Activated naive CD4-positive, alpha-beta T cell (primary cell): ENCODE results near the gene HSF2BP.
"Not testable (repeated sequence)": the region's sequence is repeated elsewhere in the genome, so short reads cannot be mapped to it uniquely, and the experiment has no call there.

Experiments used
- DNase-seq, 4 experiments: peaks; one replicate each; lab custom pipeline; 2025; lab: John Stamatoyannopoulos, UW

Gene HSF2BP

DNA sequence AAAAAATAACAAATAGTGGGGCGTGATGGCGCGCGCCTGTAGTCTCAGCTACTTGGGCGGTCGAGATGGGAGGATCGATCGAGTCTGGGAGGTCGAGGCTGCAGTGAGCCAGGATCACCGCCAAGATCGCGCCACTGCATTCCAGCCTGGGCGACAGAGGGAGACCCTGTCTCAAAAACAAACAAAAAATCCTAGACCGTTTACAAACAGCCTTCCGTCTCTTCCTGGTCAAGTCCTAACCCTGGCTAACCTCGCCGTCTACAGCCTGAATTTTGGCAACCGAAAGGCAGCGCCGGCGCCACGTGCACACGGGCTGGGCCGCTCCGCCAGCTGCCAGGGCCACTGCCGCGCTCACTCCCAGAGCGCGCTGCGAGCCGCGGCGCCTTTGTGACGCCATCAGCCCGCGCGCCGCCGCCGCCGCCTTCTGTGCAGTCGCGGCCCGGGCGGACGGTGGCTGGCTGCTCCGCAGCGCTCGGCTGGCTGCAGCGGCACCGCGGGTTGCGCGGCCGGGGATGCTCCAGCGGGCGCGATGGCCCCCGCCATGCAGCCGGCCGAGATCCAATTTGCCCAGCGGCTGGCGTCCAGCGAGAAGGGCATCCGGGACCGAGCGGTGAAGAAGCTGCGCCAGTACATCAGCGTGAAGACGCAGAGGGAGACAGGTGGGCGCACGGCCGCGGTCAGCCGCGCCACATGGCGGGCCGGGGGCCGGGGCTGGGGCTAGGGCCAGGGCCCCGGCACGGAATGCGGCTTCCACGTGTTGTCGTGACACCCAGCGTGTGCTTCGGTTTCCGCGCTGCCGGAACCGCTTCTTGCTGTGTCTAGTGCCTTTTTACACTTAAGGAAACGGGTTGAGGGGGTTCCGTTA is at the start of gene HSF2BP, which contains the start of gene RRP1B:
Gene HSF2BP, minus strand, starts transcription at position 353 of the 865 bp plus-strand sequence. CDS start 1,392 bp downstream, outside the sequence.
Gene RRP1B, plus strand, starts transcription at position 425 of the 865 bp plus-strand sequence. Its CDS starts 105 bp downstream, at position 530.
- peak; percentile 40 to 75 (median 48) for DNase-seq

GRCh38 chr21:43708745-43709381 is 49.6 kb upstream of the HSF2BP start:
- DNase-seq, result no peak

GRCh38 chr21:43707462-43707861 is 48.2 kb upstream of the HSF2BP start:
- DNase-seq, result no peak

GRCh38 chr21:43703035-43703880 is 44.0 kb upstream of the HSF2BP start:
- peak in 2 of 4 experiments; percentile 8 to 14 for DNase-seq

DNA sequence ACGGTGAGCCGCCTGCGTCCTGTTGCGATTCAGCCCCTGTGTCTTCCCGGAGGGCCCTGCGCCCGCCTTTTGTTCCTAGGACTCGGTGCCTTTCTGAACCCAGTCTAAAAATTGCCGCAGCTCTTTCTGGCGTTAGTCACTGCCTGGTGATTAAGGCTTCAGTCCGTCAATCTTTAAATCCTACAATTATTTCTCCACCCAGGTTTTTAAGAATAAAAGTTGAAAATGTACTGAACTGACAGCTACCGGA is 43.4 kb upstream of the HSF2BP start:
- no peak for DNase-seq

GRCh38 chr21:43701936-43702784 is 42.9 kb upstream of the HSF2BP start:
- no peak for DNase-seq

GRCh38 chr21:43699933-43700599 is 40.8 kb upstream of the HSF2BP start:
- no peak for DNase-seq

- not testable (repeated sequence) for DNase-seq
These were observed 40.1 kb upstream of the HSF2BP start for GRCh38 chr21:43699492-43699777.

GRCh38 chr21:43697758-43698643 is 38.7 kb upstream of the HSF2BP start:
- no peak for DNase-seq

GRCh38 chr21:43696214-43696613 is 36.9 kb upstream of the HSF2BP start:
- DNase-seq, result no peak

GRCh38 chr21:43694437-43695079 is 35.3 kb upstream of the HSF2BP start:
- DNase-seq, result no peak

DNA sequence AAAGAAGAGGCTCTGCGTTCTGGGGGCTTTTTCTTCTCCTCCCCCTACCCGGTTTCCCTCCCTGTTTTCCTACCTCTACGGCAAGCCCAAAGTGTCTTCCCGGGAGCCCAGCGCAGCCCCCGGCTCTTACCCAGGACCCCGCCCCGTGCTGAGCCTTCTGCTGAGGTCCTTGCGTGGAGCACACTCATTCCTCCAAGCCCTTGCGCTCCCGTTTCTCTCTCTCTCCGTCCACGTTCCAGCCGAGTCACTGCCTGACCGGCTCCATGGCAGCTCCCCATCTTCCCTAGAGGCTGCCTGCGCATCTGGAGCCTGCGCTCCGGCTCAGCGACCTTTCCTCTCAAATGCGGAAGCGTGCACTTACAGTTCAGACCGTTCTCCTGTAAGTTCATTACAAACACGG is 34.7 kb upstream of the HSF2BP start:
- DNase-seq, result no peak

DNA sequence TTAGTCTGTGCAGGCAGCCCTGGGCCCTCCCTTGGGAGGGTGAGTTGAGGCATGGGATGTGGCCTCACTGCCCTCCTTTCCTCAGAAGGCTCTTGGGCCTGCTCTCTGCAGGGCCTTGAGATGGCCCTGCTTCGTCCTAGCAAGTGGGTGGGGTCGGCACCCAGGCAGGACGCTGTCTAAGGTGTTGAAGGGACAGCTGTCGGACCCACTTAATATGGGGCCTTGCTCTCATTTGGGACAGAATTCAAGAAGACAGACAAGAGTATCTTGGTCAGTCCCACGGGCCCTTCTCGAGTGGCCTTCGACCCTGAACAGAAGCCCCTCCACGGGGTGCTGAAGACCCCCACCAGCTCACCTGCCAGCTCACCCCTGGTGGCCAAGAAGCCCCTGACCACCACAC is 33.7 kb upstream of the HSF2BP start:
- no peak for DNase-seq

DNA sequence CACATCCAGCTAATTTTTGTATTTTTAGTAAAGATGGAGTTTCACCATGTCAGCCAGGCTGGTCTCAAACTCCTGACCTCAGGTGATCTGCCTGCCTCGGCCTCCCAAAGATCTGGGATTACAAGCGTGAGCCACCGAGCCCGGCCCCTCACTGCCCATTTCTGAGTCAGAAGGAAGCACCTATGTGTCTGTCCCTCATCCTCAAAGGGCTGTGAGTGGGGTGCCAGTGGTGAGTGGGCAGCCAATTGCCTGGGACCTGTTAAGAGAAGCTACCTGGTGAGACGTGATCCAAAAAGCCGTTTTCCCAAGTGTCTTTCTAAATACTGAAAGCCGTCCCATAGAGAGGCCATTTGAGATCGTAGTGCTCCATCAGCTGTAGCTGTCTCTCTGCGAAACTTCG is 32.5 kb upstream of the HSF2BP start:
- no peak for DNase-seq

DNA sequence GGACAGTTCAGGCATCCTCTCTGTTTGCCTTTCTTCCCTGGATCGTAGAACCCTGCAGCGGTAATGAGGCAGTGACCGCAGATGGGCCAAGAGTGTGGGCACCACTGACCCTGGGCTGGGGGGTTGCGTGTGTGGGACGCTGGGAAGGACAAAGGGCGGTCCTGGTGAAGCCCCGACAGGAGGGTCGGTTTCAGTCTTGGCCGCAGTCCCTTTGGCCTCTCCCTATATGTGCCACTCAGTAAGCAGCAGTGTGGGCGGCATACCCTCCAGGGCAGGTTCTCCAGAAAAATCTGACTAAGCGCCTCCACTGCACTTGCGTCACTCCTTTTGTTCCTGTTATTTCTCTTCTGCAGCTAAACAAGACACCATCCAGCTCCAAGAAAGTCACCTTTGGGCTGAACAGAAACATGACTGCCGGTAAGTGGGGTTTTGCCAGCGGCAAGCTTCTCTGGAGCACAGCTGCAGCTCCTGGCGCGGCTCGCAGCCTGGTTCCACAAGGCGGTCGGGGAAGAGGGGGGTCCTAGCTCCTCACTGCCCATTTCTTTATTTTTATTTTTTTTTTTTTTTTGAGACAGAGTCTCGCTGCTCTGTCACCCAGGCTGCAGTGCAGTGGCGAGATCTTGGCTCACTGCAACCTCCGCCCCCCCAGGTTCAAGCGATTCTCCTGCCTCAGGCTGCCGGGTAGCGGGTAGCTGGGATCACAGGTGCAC is 32.0 kb upstream of the HSF2BP start:
- DNase-seq, result no peak

DNA sequence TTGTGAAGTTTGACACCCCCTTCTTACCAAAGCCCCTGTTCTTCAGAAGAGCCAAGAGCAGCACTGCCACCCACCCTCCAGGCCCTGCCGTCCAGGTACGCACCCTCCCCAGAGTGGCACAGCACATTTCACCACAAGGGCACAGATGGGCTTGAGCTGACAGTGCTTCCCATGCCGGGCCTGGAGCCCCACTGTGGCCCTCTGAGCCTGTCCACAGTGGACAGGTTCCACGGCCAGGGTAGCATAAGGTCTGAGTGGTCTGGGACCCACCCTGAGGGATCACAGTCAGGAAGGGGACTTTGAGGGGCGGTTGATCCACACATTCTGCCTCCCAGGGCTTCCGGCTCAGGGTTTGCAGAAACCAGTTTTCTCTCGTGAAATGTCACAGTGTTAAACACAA is 31.1 kb upstream of the HSF2BP start:
- DNase-seq, result no peak

DNA sequence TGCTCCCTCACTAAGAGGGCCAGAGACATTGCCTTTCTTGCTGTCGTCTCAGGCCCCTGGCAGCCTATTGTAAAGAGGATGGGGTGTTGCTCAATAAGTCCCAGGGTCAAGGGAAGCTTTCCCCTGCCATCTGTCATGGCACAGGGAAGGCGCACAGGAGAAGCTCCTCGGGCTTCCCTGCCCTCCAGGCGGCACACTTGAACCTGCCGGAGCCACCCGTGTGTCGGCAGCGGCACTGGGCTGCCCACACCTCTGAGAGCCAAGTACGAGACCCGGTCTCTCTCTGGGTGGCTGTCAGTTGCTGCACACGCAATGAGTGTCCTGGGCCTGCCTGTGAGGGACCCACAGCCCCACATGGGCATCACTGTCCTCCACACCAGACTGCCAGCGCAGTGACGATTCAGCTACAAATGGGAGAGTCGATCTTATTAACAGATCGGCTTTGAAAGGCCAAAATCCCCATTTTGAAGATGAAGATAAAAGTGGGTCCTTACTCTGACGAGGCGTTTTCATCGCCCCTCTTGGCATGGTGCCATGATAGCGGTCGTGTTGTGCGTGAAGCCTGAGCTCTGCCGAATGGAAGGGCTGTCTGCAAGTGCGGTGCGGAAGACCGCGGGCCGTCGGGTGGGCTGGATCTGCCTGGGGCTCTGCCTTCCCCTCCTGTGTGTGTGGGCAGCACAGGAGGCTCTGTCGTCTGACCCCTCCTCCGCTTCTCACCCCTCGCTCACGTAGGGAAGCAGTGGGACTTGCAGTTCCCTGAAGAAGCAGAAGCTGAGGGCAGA is 30.5 kb upstream of the HSF2BP start:
- DNase-seq, result no peak

GRCh38 chr21:43688906-43689305 is 29.6 kb upstream of the HSF2BP start:
- DNase-seq, result no peak
